Measurements from ENCODE around the gene RNFT2. TPM values are rescaled to one million over a fixed set of nuclear protein-coding genes. Genes with fewer than 3 reads are reported as not detected.

The RNFT2 gene
- polyA plus RNA-seq, 1 donor from 2014 or later: 20.6 TPM

DNA sequence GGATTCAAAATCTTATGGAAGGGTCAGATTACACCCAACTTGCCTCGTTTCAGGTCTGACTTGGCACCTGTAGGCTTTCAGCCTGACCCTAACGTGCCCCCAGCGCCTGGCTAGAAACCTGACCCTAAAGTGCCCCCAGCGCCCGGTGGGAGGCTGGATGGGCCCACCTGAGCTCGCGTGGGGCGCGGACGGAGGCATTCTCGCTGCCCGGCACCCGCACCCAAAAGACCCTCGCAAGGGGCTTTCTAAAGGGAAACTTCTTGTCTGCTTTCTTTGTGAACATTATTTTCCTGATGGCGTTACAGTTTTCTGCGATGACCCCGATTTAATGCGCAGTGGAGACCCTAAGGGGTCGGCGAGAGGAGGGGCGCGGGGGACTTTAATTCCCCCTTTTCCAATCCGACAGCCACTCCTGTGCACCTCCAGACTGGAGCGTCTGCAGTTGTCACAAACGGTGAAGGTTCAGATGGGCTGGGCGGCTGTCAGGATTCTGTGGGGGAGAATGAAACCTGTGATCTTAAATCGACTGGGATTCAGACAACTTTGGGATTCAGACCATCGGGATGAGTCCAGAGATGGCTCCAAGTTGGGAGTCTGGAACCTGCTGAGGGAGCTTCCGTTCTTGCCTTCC is 143.9 kb downstream of the RNFT2 start:
- peaks cover 75% of the 10 kb centered on the region for H3K27me3 ChIP-seq (ENCODE audit: insufficient read depth, low read depth, low read length)
- no peak overlapping the region for H2AFZ ChIP-seq (ENCODE audit: low read depth, low read length)
- H3K4me3 ChIP-seq (ENCODE audit: low read length): peak overlapping the region; percentile 73
- H3K9ac ChIP-seq (ENCODE audit: low read length): peak overlapping the region; percentile 60
- H3K79me2 ChIP-seq (replicated peaks; ENCODE audit: insufficient read depth, low read length): no peaks in the 10 kb centered on the region
- H3K4me2 ChIP-seq (ENCODE audit: low read length): peak overlapping the region; percentile 69
- H3K27ac ChIP-seq (ENCODE audit: low read length): no peak overlapping the region
- H3K9me3 ChIP-seq (ENCODE audit: low read length): no peaks in the 10 kb centered on the region
- H3K36me3 ChIP-seq (ENCODE audit: insufficient read depth, low read length): no peaks in the 10 kb centered on the region
- no peaks in the 10 kb centered on the region for H4K20me1 ChIP-seq (ENCODE audit: insufficient read depth)
- no peaks in the 10 kb centered on the region for H3K9me2 ChIP-seq (ENCODE audit: insufficient read depth, low read length)
- TF ChIP-seq, protein P1, sequence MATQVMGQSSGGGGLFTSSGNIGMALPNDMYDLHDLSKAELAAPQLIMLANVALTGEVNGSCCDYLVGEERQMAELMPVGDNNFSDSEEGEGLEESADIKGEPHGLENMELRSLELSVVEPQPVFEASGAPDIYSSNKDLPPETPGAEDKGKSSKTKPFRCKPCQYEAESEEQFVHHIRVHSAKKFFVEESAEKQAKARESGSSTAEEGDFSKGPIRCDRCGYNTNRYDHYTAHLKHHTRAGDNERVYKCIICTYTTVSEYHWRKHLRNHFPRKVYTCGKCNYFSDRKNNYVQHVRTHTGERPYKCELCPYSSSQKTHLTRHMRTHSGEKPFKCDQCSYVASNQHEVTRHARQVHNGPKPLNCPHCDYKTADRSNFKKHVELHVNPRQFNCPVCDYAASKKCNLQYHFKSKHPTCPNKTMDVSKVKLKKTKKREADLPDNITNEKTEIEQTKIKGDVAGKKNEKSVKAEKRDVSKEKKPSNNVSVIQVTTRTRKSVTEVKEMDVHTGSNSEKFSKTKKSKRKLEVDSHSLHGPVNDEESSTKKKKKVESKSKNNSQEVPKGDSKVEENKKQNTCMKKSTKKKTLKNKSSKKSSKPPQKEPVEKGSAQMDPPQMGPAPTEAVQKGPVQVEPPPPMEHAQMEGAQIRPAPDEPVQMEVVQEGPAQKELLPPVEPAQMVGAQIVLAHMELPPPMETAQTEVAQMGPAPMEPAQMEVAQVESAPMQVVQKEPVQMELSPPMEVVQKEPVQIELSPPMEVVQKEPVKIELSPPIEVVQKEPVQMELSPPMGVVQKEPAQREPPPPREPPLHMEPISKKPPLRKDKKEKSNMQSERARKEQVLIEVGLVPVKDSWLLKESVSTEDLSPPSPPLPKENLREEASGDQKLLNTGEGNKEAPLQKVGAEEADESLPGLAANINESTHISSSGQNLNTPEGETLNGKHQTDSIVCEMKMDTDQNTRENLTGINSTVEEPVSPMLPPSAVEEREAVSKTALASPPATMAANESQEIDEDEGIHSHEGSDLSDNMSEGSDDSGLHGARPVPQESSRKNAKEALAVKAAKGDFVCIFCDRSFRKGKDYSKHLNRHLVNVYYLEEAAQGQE (IDR thresholded peaks at IDR 0.05; ENCODE audit: borderline replicate concordance): no peak
- TF ChIP-seq MXI1 (conservative IDR thresholded peaks at IDR 0.05; ENCODE audit: poor library complexity, severe bottlenecking) (no peak), TAF1 (IDR thresholded peaks at IDR 0.05; ENCODE audit: low read depth) (no peak), SMC3 (conservative IDR thresholded peaks at IDR 0.05; ENCODE audit: poor library complexity) (no peak), EZH2 (IDR thresholded peaks at IDR 0.05; ENCODE audit: borderline replicate concordance, insufficient read depth, low read length, poor library complexity, severe bottlenecking) (no peak), POLR2AphosphoS5 (IDR thresholded peaks at IDR 0.05) (no peak), RAD21 (conservative IDR thresholded peaks at IDR 0.05) (no peak), EP300 (conservative IDR thresholded peaks at IDR 0.05; ENCODE audit: poor library complexity, severe bottlenecking) (no peak)
- TF ChIP-seq, protein P2, sequence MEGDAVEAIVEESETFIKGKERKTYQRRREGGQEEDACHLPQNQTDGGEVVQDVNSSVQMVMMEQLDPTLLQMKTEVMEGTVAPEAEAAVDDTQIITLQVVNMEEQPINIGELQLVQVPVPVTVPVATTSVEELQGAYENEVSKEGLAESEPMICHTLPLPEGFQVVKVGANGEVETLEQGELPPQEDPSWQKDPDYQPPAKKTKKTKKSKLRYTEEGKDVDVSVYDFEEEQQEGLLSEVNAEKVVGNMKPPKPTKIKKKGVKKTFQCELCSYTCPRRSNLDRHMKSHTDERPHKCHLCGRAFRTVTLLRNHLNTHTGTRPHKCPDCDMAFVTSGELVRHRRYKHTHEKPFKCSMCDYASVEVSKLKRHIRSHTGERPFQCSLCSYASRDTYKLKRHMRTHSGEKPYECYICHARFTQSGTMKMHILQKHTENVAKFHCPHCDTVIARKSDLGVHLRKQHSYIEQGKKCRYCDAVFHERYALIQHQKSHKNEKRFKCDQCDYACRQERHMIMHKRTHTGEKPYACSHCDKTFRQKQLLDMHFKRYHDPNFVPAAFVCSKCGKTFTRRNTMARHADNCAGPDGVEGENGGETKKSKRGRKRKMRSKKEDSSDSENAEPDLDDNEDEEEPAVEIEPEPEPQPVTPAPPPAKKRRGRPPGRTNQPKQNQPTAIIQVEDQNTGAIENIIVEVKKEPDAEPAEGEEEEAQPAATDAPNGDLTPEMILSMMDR (IDR thresholded peaks at IDR 0.05; ENCODE audit: poor library complexity, severe bottlenecking): no peak
- no peaks in the 10 kb centered on the region for H3F3A ChIP-seq (ENCODE audit: insufficient read depth, low read length, poor library complexity, severe bottlenecking)

DNA sequence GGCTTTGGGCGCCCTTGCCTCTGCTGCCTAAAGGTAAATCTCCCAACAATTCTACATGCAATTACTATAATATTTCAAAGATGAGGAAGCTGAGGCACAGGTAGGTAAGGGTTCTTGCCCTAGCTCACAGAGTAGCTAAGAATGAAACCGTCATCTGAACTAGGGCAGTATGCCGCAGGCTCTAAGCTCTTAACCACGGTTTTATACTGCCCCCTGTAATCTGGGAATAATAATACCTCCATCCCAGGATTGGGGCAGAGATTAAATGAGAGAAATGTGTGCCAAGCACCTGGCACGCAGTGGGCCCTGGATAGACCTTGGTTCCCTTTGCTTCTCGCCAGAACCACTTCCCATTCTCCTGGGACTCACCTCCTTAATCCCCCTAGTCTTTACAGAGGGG is 144.6 kb downstream of the RNFT2 start:
- Histone ChIP-seq H4K20me1 (ENCODE audit: insufficient read depth) (no peaks in the 10 kb centered on the region), H3F3A (ENCODE audit: insufficient read depth, low read length, poor library complexity, severe bottlenecking) (no peaks in the 10 kb centered on the region), H3K9me2 (ENCODE audit: insufficient read depth, low read length) (no peaks in the 10 kb centered on the region), H3K79me2 (replicated peaks; ENCODE audit: insufficient read depth, low read length) (no peaks in the 10 kb centered on the region), H3K4me3 (ENCODE audit: low read length) (no peak overlapping the region), H3K9me3 (ENCODE audit: low read length) (no peaks in the 10 kb centered on the region), H3K27me3 (ENCODE audit: insufficient read depth, low read depth, low read length) (peaks cover 68% of the 10 kb centered on the region), H3K4me2 (ENCODE audit: low read length) (no peak overlapping the region), H2AFZ (ENCODE audit: low read depth, low read length) (no peak overlapping the region), H3K36me3 (ENCODE audit: insufficient read depth, low read length) (no peaks in the 10 kb centered on the region), H3K27ac (ENCODE audit: low read length) (no peak overlapping the region), H3K9ac (ENCODE audit: low read length) (no peak overlapping the region)
- TF ChIP-seq SMC3 (conservative IDR thresholded peaks at IDR 0.05; ENCODE audit: poor library complexity) (peak; percentile 45), RAD21 (conservative IDR thresholded peaks at IDR 0.05) (peak; percentile 57)
- TF ChIP-seq, protein P1 (IDR thresholded peaks at IDR 0.05; ENCODE audit: borderline replicate concordance): no peak
- TF ChIP-seq, protein P2 (IDR thresholded peaks at IDR 0.05; ENCODE audit: poor library complexity, severe bottlenecking): peak; percentile 53

All from neural cell (in vitro differentiated cells).